Adrenal gland (tissue), 12 donors: ENCODE measurements around the gene HCN4. TPM values are rescaled to one million over a fixed set of nuclear protein-coding genes. Genes with fewer than 3 reads are reported as not detected.

Experiments
- DNase-seq, 7 donors: peaks; one replicate each; pipeline ENCODE4 v3.0.0-alpha.2; 2019 to 2020
- H3K27ac ChIP-seq, 5 donors: fragments of 200-600 bp; sonication (generic) in 4 of 5; 1 replicate in 3 of 5; 2 replicates in 2 of 5; pipeline versions ENCODE4 v1.5.1 to v1.8.0; 2016 to 2020; ENCODE audit warnings: mild to moderate bottlenecking in 1 of 5
- H3K27me3 ChIP-seq: fragments of 200-600 bp; 2 replicates; pipeline ENCODE4 v1.8.0; 2021
- H3K36me3 ChIP-seq, 2 donors: fragments of 200-600 bp; replicated peaks in 1 of 2; 1 replicate in 1 of 2; 2 replicates in 1 of 2; pipeline versions ENCODE4 v1.5.1 to v1.8.0; 2018 to 2022
- H3K4me1 ChIP-seq, 2 donors: fragments of 200-600 bp; replicated peaks in 1 of 2; 1 replicate in 1 of 2; 2 replicates in 1 of 2; pipeline versions ENCODE4 v1.5.1 to v1.8.0; 2018 to 2021
- H3K4me3 ChIP-seq, 4 donors: fragments of 200-600 bp; sonication (generic) in 3 of 4; one replicate each; pipeline ENCODE4 v1.5.1; 2016 to 2018
- H3K9me3 ChIP-seq, 3 donors: fragments of 200-600 bp; sonication (generic) in 1 of 3; replicated peaks in 1 of 3; 1 replicate in 2 of 3; 2 replicates in 1 of 3; pipeline versions ENCODE4 v1.5.1 to v1.8.0; 2016 to 2021
- CTCF ChIP-seq, 6 experiments: fragments of 450-650 bp in 4 of 6; fragments of 200-600 bp in 2 of 6; sonication (generic) in 1 of 6; IDR thresholded peaks; 1 replicate in 5 of 6; 2 replicates in 1 of 6; pipeline versions ENCODE4 v1.5.1 to v1.8.0; 2016 to 2021; ENCODE audit warnings: antibody characterized with exemption in 6 of 6, mild to moderate bottlenecking in 2 of 6, moderate library complexity in 1 of 6
- POLR2A ChIP-seq, 2 donors: fragments of 450-650 bp; IDR thresholded peaks; one replicate each; pipeline ENCODE4 v1.6.1; 2017; ENCODE audit warnings: antibody characterized with exemption in 2 of 2, mild to moderate bottlenecking in 2 of 2, moderate library complexity in 1 of 2
- WGBS, 4 donors: extraction: QIAGEN DNeasy Blood & Tissue Kit in 2 of 4; methylation state at CpG; one replicate each; pipeline versions ENCODE4 v1.1.5 to v1.1.7; 2013 to 2017; 5-methylcytosine and 5-hydroxymethylcytosine counted together
- intact Hi-C, 2 donors: fragments of 100-400 bp; cut with DNase I; formaldehyde crosslinking; loops; one replicate each; pipeline versions ENCODE4 v1.14.1 to v1.15.0; 2022 to 2023
- polyA plus RNA-seq, 3 donors: library from polyadenylated mRNA; stranded (reverse); fragments of 200-250 nt in 2 of 3; fragments of 350-450 nt in 1 of 3; fragmentation: Illumina TruSeq in 1 of 3; extraction: RNeasy Lipid Tissue Mini Kit (QIAGEN cat#74804) in 1 of 3; gene quantifications; one replicate each; pipeline ENCODE4 v1.2.3, GENCODE V29; 2013 to 2014
- total RNA-seq, 9 donors: library from RNA; depleted of rRNA in 4 of 9; stranded (reverse); fragments of >200 nt in 4 of 9; fragments of 120-200 nt in 1 of 9; fragmentation: NEBNext Ultra II Directional in 1 of 9; extraction: Animal tissue kit (Norgen Biotek cat#: 25700) in 1 of 9; gene quantifications; one replicate each; pipeline versions ENCODE4 v1.1.0 to v1.2.4, GENCODE V29; 2013 to 2023
- donor health status: healthy with polysubstance abuse.
- donor health status: Bipolar disorder and iron deficiency.
- donor health status: DM: yes; HTN: yes; CAD: no.
- donor health status: DM: no; HTN: no; CAD: no.
- donor health status: DM: no; HTN: no; CAD: no.
- donor health status: DM: yes; HTN: yes; CAD: no.

Gene HCN4
- total and polyA plus RNA-seq, 12 donors = 0.04 to 1.2 (median 0.27) TPM; not detected in 2

GRCh38 chr15:73349191-73349590, 19.6 kb downstream of the HCN4 start:
- no peak for DNase-seq
- Histone ChIP-seq H3K27me3 (no peaks in the 10 kb centered on the region), H3K36me3 (no peaks in the 10 kb centered on the region), H3K27ac (no peak overlapping the region), H3K4me1 (no peaks in the 10 kb centered on the region), H3K4me3 (no peak overlapping the region), H3K9me3 (no peaks in the 10 kb centered on the region)
- intact Hi-C loops = no loop called here
- TF ChIP-seq CTCF (IDR thresholded peaks at IDR 0.05) = no peak
- no peak for TF ChIP-seq POLR2A (IDR thresholded peaks at IDR 0.05)

GRCh38 chr15:73346735-73347312, 21.9 kb downstream of the HCN4 start:
- Histone ChIP-seq H3K27me3 (no peaks in the 10 kb centered on the region), H3K27ac (no peak overlapping the region), H3K36me3 (no peaks in the 10 kb centered on the region), H3K4me3 (no peak overlapping the region), H3K4me1 (no peaks in the 10 kb centered on the region), H3K9me3 (no peaks in the 10 kb centered on the region)
- DNase-seq = peak in 6 of 7 donors; percentile 32 to 57 (median 42)
- TF ChIP-seq CTCF (IDR thresholded peaks at IDR 0.05) = no peak
- TF ChIP-seq POLR2A (IDR thresholded peaks at IDR 0.05) = no peak
- 21 to 31% (median 26%) methylated on average over 8 to 9 of the region's 9 CpGs for WGBS, 4 donors
- intact Hi-C loops = no loop called here

- DNase-seq = no peak
- Histone ChIP-seq H3K27me3 (no peaks in the 10 kb centered on the region), H3K27ac (no peak overlapping the region), H3K36me3 (no peaks in the 10 kb centered on the region), H3K4me1 (no peaks in the 10 kb centered on the region), H3K4me3 (no peak overlapping the region), H3K9me3 (no peaks in the 10 kb centered on the region)
- TF ChIP-seq POLR2A (IDR thresholded peaks at IDR 0.05) (no peak), CTCF (IDR thresholded peaks at IDR 0.05) (no peak)
- intact Hi-C loops = no loop called here
- WGBS, 4 donors = 79 to 83% (median 79%) methylated on average over 7 of the region's 7 CpGs
Measured at GRCh38 chr15:73345658-73346057, 23.1 kb downstream of the HCN4 start.

GRCh38 chr15:73344056-73344455, 24.7 kb downstream of the HCN4 start:
- Histone ChIP-seq H3K4me3 (no peak overlapping the region), H3K4me1 (no peaks in the 10 kb centered on the region), H3K27me3 (no peaks in the 10 kb centered on the region), H3K9me3 (no peaks in the 10 kb centered on the region), H3K36me3 (no peaks in the 10 kb centered on the region), H3K27ac (no peak overlapping the region)
- intact Hi-C loops = no loop called here
- TF ChIP-seq CTCF (IDR thresholded peaks at IDR 0.05) (no peak), POLR2A (IDR thresholded peaks at IDR 0.05) (no peak)
- WGBS, 4 donors = 70 to 82% (median 77%) methylated on average over 2 to 3 of the region's 3 CpGs
- DNase-seq = no peak
